ENCODE measurements around the gene CHCHD1.
"Not testable (repeated sequence)": the region's sequence is repeated elsewhere in the genome, so short reads cannot be mapped to it uniquely, and the experiment has no call there.

The CHCHD1 gene

DNA sequence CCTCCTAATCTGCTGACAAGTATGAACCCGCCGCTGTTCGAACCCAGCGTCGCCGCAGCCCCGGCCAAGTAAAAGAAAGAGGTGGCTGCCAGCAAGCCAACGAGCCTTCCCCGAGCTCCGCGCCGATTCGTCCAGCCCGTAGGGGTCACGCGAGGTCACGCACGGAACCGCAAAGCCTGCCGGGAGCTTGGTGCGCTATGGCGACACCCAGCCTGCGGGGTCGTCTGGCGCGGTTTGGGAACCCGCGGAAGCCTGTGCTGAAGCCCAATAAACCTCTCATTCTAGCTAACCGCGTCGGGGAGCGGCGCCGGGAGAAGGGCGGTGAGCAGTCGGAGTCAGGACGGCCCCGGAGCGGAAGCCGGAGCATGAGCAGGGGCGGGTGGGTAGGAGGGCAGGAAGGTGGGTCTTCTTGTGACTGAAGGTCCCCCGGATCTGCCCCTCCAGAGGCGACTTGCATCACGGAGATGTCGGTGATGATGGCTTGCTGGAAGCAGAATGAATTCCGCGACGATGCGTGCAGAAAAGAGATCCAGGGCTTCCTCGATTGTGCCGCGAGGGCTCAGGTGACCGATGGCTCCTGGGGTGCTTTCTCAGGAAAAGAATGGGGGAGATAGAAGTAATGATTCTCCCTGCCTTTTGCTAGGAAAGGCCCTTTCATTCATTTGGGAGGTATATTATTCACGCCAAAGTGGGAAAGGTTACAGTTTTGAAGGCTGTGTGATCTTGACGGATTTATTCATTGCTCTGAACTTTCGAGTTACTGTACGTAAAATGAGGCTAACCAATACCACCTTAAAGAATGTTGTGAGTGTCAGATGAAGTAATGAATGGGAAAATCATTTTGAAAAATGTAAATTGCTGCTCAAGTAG lies at the start of gene CHCHD1:
CHCHD1 (plus strand) TSS at position 170 of the 870 bp plus-strand sequence; CDS start at position 198, 28 bp downstream.
- peak; percentile 69 for DNase-seq (ENCODE audit: extremely low read depth, low read depth)
- TF ChIP-seq, protein P1, sequence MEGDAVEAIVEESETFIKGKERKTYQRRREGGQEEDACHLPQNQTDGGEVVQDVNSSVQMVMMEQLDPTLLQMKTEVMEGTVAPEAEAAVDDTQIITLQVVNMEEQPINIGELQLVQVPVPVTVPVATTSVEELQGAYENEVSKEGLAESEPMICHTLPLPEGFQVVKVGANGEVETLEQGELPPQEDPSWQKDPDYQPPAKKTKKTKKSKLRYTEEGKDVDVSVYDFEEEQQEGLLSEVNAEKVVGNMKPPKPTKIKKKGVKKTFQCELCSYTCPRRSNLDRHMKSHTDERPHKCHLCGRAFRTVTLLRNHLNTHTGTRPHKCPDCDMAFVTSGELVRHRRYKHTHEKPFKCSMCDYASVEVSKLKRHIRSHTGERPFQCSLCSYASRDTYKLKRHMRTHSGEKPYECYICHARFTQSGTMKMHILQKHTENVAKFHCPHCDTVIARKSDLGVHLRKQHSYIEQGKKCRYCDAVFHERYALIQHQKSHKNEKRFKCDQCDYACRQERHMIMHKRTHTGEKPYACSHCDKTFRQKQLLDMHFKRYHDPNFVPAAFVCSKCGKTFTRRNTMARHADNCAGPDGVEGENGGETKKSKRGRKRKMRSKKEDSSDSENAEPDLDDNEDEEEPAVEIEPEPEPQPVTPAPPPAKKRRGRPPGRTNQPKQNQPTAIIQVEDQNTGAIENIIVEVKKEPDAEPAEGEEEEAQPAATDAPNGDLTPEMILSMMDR (IDR thresholded peaks at IDR 0.05; ENCODE audit: low read depth, low read length, missing control alignments) = no peak

DNA sequence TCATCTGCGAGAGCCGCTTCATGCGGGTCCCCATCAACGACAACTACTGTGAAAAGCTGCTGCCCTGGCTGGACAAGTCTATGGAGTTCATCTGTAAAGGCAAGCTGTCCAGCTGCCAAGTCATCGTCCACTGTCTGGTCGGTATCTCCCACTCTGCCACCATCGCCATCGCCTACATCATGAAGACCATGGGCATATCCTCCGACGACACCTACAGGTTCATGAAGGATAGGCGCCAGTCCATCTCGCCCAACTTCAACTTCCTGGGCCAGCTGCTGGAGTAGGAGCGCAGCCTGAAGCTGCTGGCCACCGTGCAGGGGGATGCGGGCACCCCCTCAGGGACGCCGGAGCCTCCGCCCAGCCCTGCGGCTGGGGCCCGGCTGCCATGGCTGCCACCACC lies 49.4 kb upstream of the CHCHD1 start:
- no peak for DNase-seq (ENCODE audit: extremely low read depth, low read depth)
- TF ChIP-seq, protein P1 (IDR thresholded peaks at IDR 0.05; ENCODE audit: low read depth, low read length, missing control alignments) = no peak
- H3K4me3 ChIP-seq (replicated peaks; ENCODE audit: low read depth, low read length) = no peak overlapping the region

More for the DNA sequence above, at the start of gene CHCHD1:
- H3K4me3 ChIP-seq (replicated peaks; ENCODE audit: low read depth, low read length) = peak within 1 kb of the TSS; percentile 90

GRCh38 chr10:73732931-73733623 lies 48.8 kb upstream of the CHCHD1 start:
- TF ChIP-seq, protein P1 (IDR thresholded peaks at IDR 0.05; ENCODE audit: low read depth, low read length, missing control alignments) = no peak
- no peak for DNase-seq (ENCODE audit: extremely low read depth, low read depth)
- H3K4me3 ChIP-seq (replicated peaks; ENCODE audit: low read depth, low read length) = no peak overlapping the region

GRCh38 chr10:73734028-73734720 lies 47.7 kb upstream of the CHCHD1 start:
- no peak overlapping the region for H3K4me3 ChIP-seq (replicated peaks; ENCODE audit: low read depth, low read length)
- TF ChIP-seq, protein P1 (IDR thresholded peaks at IDR 0.05; ENCODE audit: low read depth, low read length, missing control alignments) = no peak
- DNase-seq (ENCODE audit: extremely low read depth, low read depth) = no peak

DNA sequence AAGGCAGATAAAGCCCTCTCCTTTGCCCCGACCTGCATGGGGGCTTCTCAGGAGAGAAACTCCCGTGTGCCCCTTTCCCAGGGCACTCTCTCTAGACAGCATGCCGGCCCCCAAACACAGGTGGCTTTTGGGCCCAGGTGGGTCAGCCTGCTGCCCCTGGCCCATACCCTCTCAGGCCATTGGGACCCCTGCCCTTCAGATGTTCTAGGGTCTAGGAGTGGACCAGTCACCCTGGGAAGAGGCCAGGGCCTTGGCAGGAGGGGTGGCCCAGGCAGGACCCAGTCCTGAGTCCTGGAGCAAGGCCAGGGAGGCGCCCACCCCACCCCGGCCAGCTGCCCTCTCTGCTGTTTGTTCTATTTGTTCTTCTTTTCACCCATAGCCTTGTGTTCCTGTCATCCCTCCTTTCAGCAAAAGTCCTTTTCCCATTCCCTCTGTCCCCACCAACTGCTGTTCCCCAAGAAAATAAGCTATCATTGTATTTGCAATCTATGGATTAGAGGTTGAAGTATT lies 47.0 kb upstream of the CHCHD1 start:
- TF ChIP-seq, protein P1 (IDR thresholded peaks at IDR 0.05; ENCODE audit: low read depth, low read length, missing control alignments) = no peak
- no peak for DNase-seq (ENCODE audit: extremely low read depth, low read depth)
- H3K4me3 ChIP-seq (replicated peaks; ENCODE audit: low read depth, low read length) = no peak overlapping the region

DNA sequence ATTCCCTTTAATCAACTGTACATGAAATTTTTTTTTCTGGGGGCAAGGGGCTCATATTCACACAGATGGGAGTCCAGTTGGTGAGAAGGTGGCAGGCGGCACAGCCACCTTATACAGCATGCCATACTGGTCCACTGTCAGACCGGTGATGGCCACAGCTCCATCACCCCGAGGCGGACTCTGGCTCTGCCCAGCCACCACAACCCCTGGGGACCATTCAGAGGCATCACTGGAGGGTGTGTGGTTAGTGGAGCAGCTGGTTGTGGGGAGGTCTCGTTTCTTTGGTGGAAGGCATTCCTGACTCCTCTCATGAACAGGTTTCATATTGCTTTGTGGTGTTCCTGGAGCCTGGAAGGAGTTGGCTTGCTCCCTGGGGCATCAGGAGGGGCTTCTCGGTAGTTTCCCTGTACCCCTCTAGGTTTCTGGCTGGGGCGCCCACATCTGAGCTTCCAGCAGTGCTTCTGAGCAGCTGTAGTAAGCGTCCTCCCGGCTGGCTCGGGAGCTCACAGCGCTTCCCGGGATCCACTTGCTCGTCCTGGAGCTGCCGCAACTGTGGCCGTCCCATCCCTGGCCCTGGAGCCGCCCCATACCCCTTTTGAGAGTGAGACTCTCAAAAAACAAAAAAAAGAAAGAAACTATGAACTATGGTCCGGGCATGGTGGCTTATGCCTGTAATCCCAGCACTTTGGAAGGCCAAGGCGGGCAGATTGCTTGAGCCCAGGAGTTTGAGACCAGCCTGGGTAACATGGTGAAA lies 41.2 kb upstream of the CHCHD1 start:
- not testable (repeated sequence) for H3K4me3 ChIP-seq (replicated peaks; ENCODE audit: low read depth, low read length); DNase-seq (ENCODE audit: extremely low read depth, low read depth)
